ENCODE data around the gene MDK.

The MDK gene

GRCh38 chr11:46348566-46349401 lies 32.7 kb upstream of the MDK start:
- no peak for DNase-seq

GRCh38 chr11:46350695-46351094 lies 30.8 kb upstream of the MDK start:
- no peak for DNase-seq

- DNase-seq: no peak
Measured at GRCh38 chr11:46351148-46351547, 30.3 kb upstream of the MDK start.

GRCh38 chr11:46351606-46352005 lies 29.9 kb upstream of the MDK start:
- DNase-seq: no peak

- DNase-seq: no peak
Measured at GRCh38 chr11:46352063-46352841, 29.2 kb upstream of the MDK start.

GRCh38 chr11:46353698-46354097 lies 27.8 kb upstream of the MDK start:
- DNase-seq: no peak

GRCh38 chr11:46356924-46357482 lies 24.5 kb upstream of the MDK start:
- no peak for DNase-seq

- no peak for DNase-seq
Measured at GRCh38 chr11:46357483-46357936, 24.0 kb upstream of the MDK start.

- DNase-seq: no peak
Measured at GRCh38 chr11:46359953-46360352, 21.5 kb upstream of the MDK start.

GRCh38 chr11:46360878-46361277 lies 20.6 kb upstream of the MDK start:
- no peak for DNase-seq

GRCh38 chr11:46361283-46362155 lies 19.9 kb upstream of the MDK start:
- peak; percentile 24 for DNase-seq

- no peak for DNase-seq
Measured at GRCh38 chr11:46362156-46363030, 19.1 kb upstream of the MDK start.

- no peak for DNase-seq
Measured at GRCh38 chr11:46363031-46363407, 18.4 kb upstream of the MDK start.

- DNase-seq: no peak
Measured at GRCh38 chr11:46363455-46364005, 17.9 kb upstream of the MDK start.

- DNase-seq: no peak
Measured at GRCh38 chr11:46364056-46364455, 17.4 kb upstream of the MDK start.

GRCh38 chr11:46364791-46365190 lies 16.7 kb upstream of the MDK start:
- DNase-seq: no peak

- DNase-seq: no peak
Measured at GRCh38 chr11:46366260-46366659, 15.2 kb upstream of the MDK start.

GRCh38 chr11:46366661-46367161 lies 14.8 kb upstream of the MDK start:
- no peak for DNase-seq

GRCh38 chr11:46367244-46367915 lies 14.1 kb upstream of the MDK start:
- DNase-seq: no peak

- DNase-seq: no peak
Measured at GRCh38 chr11:46367916-46368267, 13.6 kb upstream of the MDK start.
